PC-3 (cell line): Measurements from ENCODE around the gene LFNG. TPM values are rescaled to one million over a fixed set of nuclear protein-coding genes. Genes with fewer than 3 reads are reported as not detected.

ENCODE experiments used
- ATAC-seq: fragments of 200-7000 bp; cut with Tn5 transposase; 2 replicates; pipeline ENCODE4 v1.9.1; 2020; ENCODE audit warnings: mild to moderate bottlenecking, moderate library complexity
- BruUV-seq: library from RNA; stranded (reverse); fragments of 400-500 nt; replicated peaks from 2 replicates; lab custom pipeline; 2021; lab: Mats Ljungman, UMichigan
- CTCF ChIA-PET: fragments of 300-600 bp; sonication (Branson Sonifier 250); formaldehyde crosslinking; loops from one replicate; lab custom pipeline; 2022; ENCODE audit warnings: antibody characterized with exemption; lab: Charles Lee
- POLR2A ChIA-PET: fragments of 300-600 bp; sonication (Branson Sonifier 250); formaldehyde crosslinking; loops from one replicate; lab custom pipeline; 2022; ENCODE audit warnings: antibody characterized with exemption; ENCODE audit not compliant: unreplicated experiment; lab: Charles Lee
- DNase-seq: peaks from one replicate; pipeline ENCODE4 v3.0.0-alpha.2; 2015
- H2AFZ ChIP-seq: fragments of 300-600 bp; sonication (generic); 2 replicates; pipeline ENCODE4 v1.6.0; 2016; ENCODE audit warnings: antibody characterized with exemption, low read length
- H3F3A ChIP-seq: fragments of 300-600 bp; sonication (generic); one replicate; pipeline ENCODE4 v1.6.0; 2017; ENCODE audit warnings: antibody characterized with exemption, low read length, control low read depth, mild to moderate bottlenecking; ENCODE audit not compliant: unreplicated experiment
- H3K27ac ChIP-seq: fragments of 300-600 bp; sonication (generic); 2 replicates; pipeline ENCODE4 v1.5.1; 2016; ENCODE audit warnings: mild to moderate bottlenecking, low read length
- H3K27me3 ChIP-seq: fragments of 300-600 bp; sonication (generic); 2 replicates; pipeline ENCODE4 v1.6.1; 2016; ENCODE audit warnings: low read length, mixed read lengths
- H3K36me3 ChIP-seq: fragments of 300-600 bp; sonication (generic); 2 replicates; pipeline ENCODE4 v1.6.1; 2016; ENCODE audit warnings: low read depth, mixed run types, low read length, mixed read lengths
- H3K4me1 ChIP-seq: fragments of 300-600 bp; sonication (generic); 2 replicates; pipeline ENCODE4 v1.5.1; 2016; ENCODE audit warnings: low read length; ENCODE audit not compliant: insufficient read depth
- H3K4me2 ChIP-seq: fragments of 300-600 bp; sonication (generic); 2 replicates; pipeline ENCODE4 v1.6.0; 2016; ENCODE audit warnings: low read length
- H3K4me3 ChIP-seq: fragments of 300-600 bp; sonication (generic); 2 replicates; pipeline ENCODE4 v1.5.1; 2016; ENCODE audit warnings: mild to moderate bottlenecking, low read length, mixed read lengths
- H3K79me2 ChIP-seq: fragments of 300-600 bp; sonication (generic); 2 replicates; pipeline ENCODE4 v1.6.1; 2017; ENCODE audit warnings: low read length, mixed read lengths
- H3K9ac ChIP-seq: fragments of 300-600 bp; sonication (generic); 2 replicates; pipeline ENCODE4 v1.6.0; 2016; ENCODE audit warnings: mild to moderate bottlenecking, low read length
- H3K9me2 ChIP-seq: fragments of 300-600 bp; sonication (generic); replicated peaks from 2 replicates; pipeline ENCODE4 v1.6.1; 2016; ENCODE audit warnings: mixed run types, low read length, mixed read lengths
- H3K9me3 ChIP-seq: fragments of 300-600 bp; sonication (generic); 2 replicates; pipeline ENCODE4 v1.6.1; 2016; ENCODE audit warnings: low read length, mixed read lengths
- H4K20me1 ChIP-seq: fragments of 300-600 bp; sonication (generic); 2 replicates; pipeline ENCODE4 v1.6.1; 2016; ENCODE audit warnings: low read length, mixed read lengths
- CTCF ChIP-seq: fragments of 300-600 bp; sonication (generic); conservative IDR thresholded peaks from 2 replicates; pipeline ENCODE4 v1.5.1; 2017; ENCODE audit warnings: antibody characterized with exemption, low read depth, mild to moderate bottlenecking, low read length
- EZH2 ChIP-seq: fragments of 300-600 bp; sonication (generic); IDR thresholded peaks from one replicate; pipeline ENCODE4 v1.6.1; 2017; ENCODE audit warnings: antibody characterized with exemption, mild to moderate bottlenecking, low read length; ENCODE audit not compliant: unreplicated experiment
- EZH2phosphoT487 ChIP-seq: fragments of 300-600 bp; sonication (generic); IDR thresholded peaks from 2 replicates; pipeline ENCODE4 v1.6.1; 2018; ENCODE audit warnings: mild to moderate bottlenecking, antibody characterized with exemption, low read length, borderline replicate concordance
- intact Hi-C: fragments of 100-400 bp; cut with micrococcal nuclease; formaldehyde crosslinking; loops from 2 replicates; pipeline ENCODE4 v1.9.0; 2023
- total RNA-seq: library from RNA; depleted of rRNA; stranded (reverse); fragments of >200 nt; gene quantifications from 2 replicates; pipeline ENCODE4 v1.2.3, GENCODE V29; 2014

The LFNG gene
- total RNA-seq, 1 experiment from 2014 or later, result 7.7 TPM

- Histone ChIP-seq H3K27me3 (no peaks in the 10 kb centered on the region), H3F3A (no peaks in the 10 kb centered on the region), H3K36me3 (no peaks in the 10 kb centered on the region), H2AFZ (no peak overlapping the region), H3K4me3 (peak overlapping the region; percentile 68), H4K20me1 (no peaks in the 10 kb centered on the region), H3K9me3 (no peaks in the 10 kb centered on the region), H3K4me1 (peaks cover 54% of the 10 kb centered on the region), H3K4me2 (peak overlapping the region; percentile 97), H3K27ac (no peak overlapping the region), H3K9ac (no peak overlapping the region), H3K79me2 (peaks cover 8% of the 10 kb centered on the region; the same call in 1 of the 2 replicates), H3K9me2 (no peaks in the 10 kb centered on the region)
- peak; percentile 13 for DNase-seq
- BruUV-seq, result TSS peak; percentile 65
- TF ChIP-seq EZH2phosphoT487 (no peak), CTCF (0 out of 2 replicates have a peak, but pooled peaks have one; percentile 9)
- ATAC-seq, result peak; percentile 17
- POLR2A ChIA-PET, result no interaction called here
- CTCF ChIA-PET, result no interaction called here
- intact Hi-C loops, result no loop called here
Observed at GRCh38 chr7:2520131-2520760, 672 bp downstream of the LFNG start.

GRCh38 chr7:2520761-2521290 lies 1.3 kb downstream of the LFNG start:
- ChIA-PET CTCF (no interaction called here), POLR2A (no interaction called here)
- ATAC-seq, result no peak
- Histone ChIP-seq H3K36me3 (no peaks in the 10 kb centered on the region), H3K9me3 (no peaks in the 10 kb centered on the region), H3K27me3 (no peaks in the 10 kb centered on the region), H3K9ac (no peak overlapping the region), H3K4me3 (peak overlapping the region; percentile 68), H3K27ac (no peak overlapping the region), H3K4me1 (peaks cover 54% of the 10 kb centered on the region), H3K4me2 (peak overlapping the region; percentile 97), H3K79me2 (peaks cover 8% of the 10 kb centered on the region; the same call in 1 of the 2 replicates), H3K9me2 (no peaks in the 10 kb centered on the region), H3F3A (no peaks in the 10 kb centered on the region), H2AFZ (no peak overlapping the region), H4K20me1 (no peaks in the 10 kb centered on the region)
- DNase-seq, result no peak
- intact Hi-C loops, result no loop called here
- no peak for TF ChIP-seq EZH2
- no peak for TF ChIP-seq EZH2phosphoT487
- no peak for TF ChIP-seq CTCF
- no TSS peak for BruUV-seq

GRCh38 chr7:2521341-2521745 lies 1.8 kb downstream of the LFNG start:
- ChIA-PET CTCF (no interaction called here), POLR2A (no interaction called here)
- H3K27me3 ChIP-seq, result no peaks in the 10 kb centered on the region
- H4K20me1 ChIP-seq, result no peaks in the 10 kb centered on the region
- H3K4me1 ChIP-seq, result peaks cover 54% of the 10 kb centered on the region
- no peak for ATAC-seq
- no peaks in the 10 kb centered on the region for H3K9me3 ChIP-seq
- H3K9ac ChIP-seq, result no peak overlapping the region
- peak overlapping the region; percentile 68; the same call in 1 of the 2 replicates for H3K4me3 ChIP-seq
- peaks cover 8% of the 10 kb centered on the region; the same call in 1 of the 2 replicates for H3K79me2 ChIP-seq
- no peak for DNase-seq
- no peaks in the 10 kb centered on the region for H3K9me2 ChIP-seq
- TF ChIP-seq EZH2, result no peak
- no peak for TF ChIP-seq CTCF
- no peak for TF ChIP-seq EZH2phosphoT487
- peak overlapping the region; percentile 97 for H3K4me2 ChIP-seq
- intact Hi-C loops, result no loop called here
- H2AFZ ChIP-seq, result no peak overlapping the region
- no peak overlapping the region for H3K27ac ChIP-seq
- H3F3A ChIP-seq, result no peaks in the 10 kb centered on the region
- no peaks in the 10 kb centered on the region for H3K36me3 ChIP-seq
- BruUV-seq, result no TSS peak
